IMR-90 (cell line): ENCODE data around the gene GGACT. TPM values are rescaled to one million over a fixed set of nuclear protein-coding genes. Genes with fewer than 3 reads are reported as not detected.

Experiments
- ATAC-seq: fragments of 200-7000 bp; cut with Tn5 transposase; 2 replicates; pipeline ENCODE4 v1.9.1; 2020; ENCODE audit warnings: low read depth, mild to moderate bottlenecking, moderate library complexity
- BruUV-seq: library from RNA; stranded (reverse); fragments of 400-500 nt; replicated peaks from 2 replicates; lab custom pipeline; 2021; lab: Mats Ljungman, UMichigan
- CTCF ChIA-PET: fragments of 300-600 bp; formaldehyde crosslinking; extraction: SDS; loops from one replicate; lab custom pipeline; 2021; ENCODE audit warnings: antibody characterized with exemption; lab: Yijun Ruan, JAX
- POLR2A ChIA-PET: fragments of 300-600 bp; sonication (Branson Sonifier 250); formaldehyde crosslinking; loops from one replicate; lab custom pipeline; 2022; ENCODE audit warnings: antibody characterized with exemption; ENCODE audit not compliant: unreplicated experiment; lab: Charles Lee
- DNase-seq: peaks from one replicate; pipeline ENCODE4 v3.0.0; 2013
- H2AFZ ChIP-seq: replicated peaks from 2 replicates; pipeline ENCODE3; 2013; ENCODE audit warnings: low read length, mild to moderate bottlenecking; ENCODE audit not compliant: poor library complexity
- H2AK5ac ChIP-seq: 2 replicates; pipeline ENCODE4 v1.6.1; 2013; ENCODE audit warnings: low read depth, low read length, inconsistent platforms
- H2AK9ac ChIP-seq: replicated peaks from 2 replicates; pipeline ENCODE3; 2013; ENCODE audit warnings: mild to moderate bottlenecking, low read depth, low read length, moderate library complexity; ENCODE audit not compliant: poor library complexity
- H2BK120ac ChIP-seq: 2 replicates; pipeline ENCODE4 v1.6.1; 2013; ENCODE audit warnings: low read depth, low read length, inconsistent platforms
- H2BK15ac ChIP-seq: 3 replicates; pipeline ENCODE4 v1.6.1; 2013; ENCODE audit warnings: low read depth, low read length, inconsistent platforms
- H2BK20ac ChIP-seq: 2 replicates; pipeline ENCODE4 v1.6.1; 2013; ENCODE audit warnings: low read depth, mild to moderate bottlenecking, inconsistent platforms, low read length, moderate library complexity
- H2BK5ac ChIP-seq: 2 replicates; pipeline ENCODE4 v1.6.1; 2013; ENCODE audit warnings: mild to moderate bottlenecking, low read depth, low read length, inconsistent platforms; ENCODE audit not compliant: poor library complexity, severe bottlenecking
- H3K14ac ChIP-seq: replicated peaks from 2 replicates; pipeline ENCODE4 v1.6.1; 2013; ENCODE audit warnings: low read depth, low read length, inconsistent platforms
- H3K18ac ChIP-seq: 2 replicates; pipeline ENCODE4 v1.6.1; 2013; ENCODE audit warnings: low read depth, low read length, control low read depth
- H3K23ac ChIP-seq: 2 replicates; pipeline ENCODE4 v1.6.1; 2013; ENCODE audit warnings: low read depth, low read length, inconsistent platforms
- H3K27ac ChIP-seq: 2 replicates; pipeline ENCODE4 v1.5.1; 2013; ENCODE audit warnings: mild to moderate bottlenecking, control low read depth, low read length; ENCODE audit not compliant: insufficient read depth
- H3K27me3 ChIP-seq: 2 replicates; pipeline ENCODE4 v1.6.1; 2013; ENCODE audit warnings: low read length; ENCODE audit not compliant: control insufficient read depth, insufficient read depth
- H3K36me3 ChIP-seq: 2 replicates; pipeline ENCODE4 v1.6.1; 2013; ENCODE audit warnings: low read length, mixed read lengths; ENCODE audit not compliant: control insufficient read depth, insufficient read depth
- H3K4ac ChIP-seq: 2 replicates; pipeline ENCODE4 v1.6.1; 2013; ENCODE audit warnings: low read depth, low read length, inconsistent platforms
- H3K4me1 ChIP-seq: 2 replicates; pipeline ENCODE4 v1.6.1; 2013; ENCODE audit warnings: low read length, mixed read lengths; ENCODE audit not compliant: control insufficient read depth, insufficient read depth
- H3K4me2 ChIP-seq: 2 replicates; pipeline ENCODE4 v1.6.1; 2013; ENCODE audit warnings: low read depth, mild to moderate bottlenecking, control low read depth, low read length, moderate library complexity
- H3K4me3 ChIP-seq: 2 replicates; pipeline ENCODE4 v1.5.1; 2013; ENCODE audit warnings: low read depth, mild to moderate bottlenecking, control low read depth, low read length, moderate library complexity; ENCODE audit not compliant: insufficient read depth
- H3K56ac ChIP-seq: 2 replicates; pipeline ENCODE4 v1.6.1; 2013; ENCODE audit warnings: low read length, inconsistent platforms; ENCODE audit not compliant: insufficient read depth; ENCODE audit errors: extremely low read depth
- H3K79me1 ChIP-seq, 2 experiments: 2 replicates each; pipeline ENCODE4 v1.6.1; 2013; ENCODE audit warnings: low read length in 2 of 2, inconsistent platforms in 1 of 2, low read depth in 1 of 2
- H3K9ac ChIP-seq: 2 replicates; pipeline ENCODE4 v1.6.1; 2013; ENCODE audit warnings: low read depth, low read length, control low read depth
- H3K9me1 ChIP-seq: 2 replicates; pipeline ENCODE4 v1.6.1; 2013; ENCODE audit warnings: low read length, inconsistent platforms; ENCODE audit not compliant: insufficient read depth
- H3K9me3 ChIP-seq: 2 replicates; pipeline ENCODE4 v1.6.1; 2013; ENCODE audit warnings: low read length; ENCODE audit not compliant: control insufficient read depth, insufficient read depth
- H4K20me1 ChIP-seq: 2 replicates; pipeline ENCODE4 v1.6.1; 2013; ENCODE audit warnings: low read length, inconsistent platforms; ENCODE audit not compliant: insufficient read depth
- H4K5ac ChIP-seq: 2 replicates; pipeline ENCODE4 v1.6.1; 2013; ENCODE audit warnings: mild to moderate bottlenecking, low read depth, low read length, control low read depth
- H4K8ac ChIP-seq, 2 experiments: 2 replicates each; pipeline ENCODE4 v1.6.1; 2013; ENCODE audit warnings: low read depth in 2 of 2, low read length in 2 of 2, control low read depth in 1 of 2, inconsistent platforms in 1 of 2
- H4K91ac ChIP-seq: 2 replicates; pipeline ENCODE4 v1.6.1; 2013; ENCODE audit warnings: low read depth, low read length, inconsistent platforms; ENCODE audit not compliant: insufficient read depth
- BHLHE40 ChIP-seq: fragments of 150-350 bp; IDR thresholded peaks from 2 replicates; pipeline ENCODE4 v1.6.1; 2016; ENCODE audit warnings: mild to moderate bottlenecking, low read depth, low read length
- CEBPB ChIP-seq: IDR thresholded peaks from 2 replicates; pipeline ENCODE4 v1.6.1; 2012; ENCODE audit warnings: low read depth, low read length, improper control_type of control experiment
- CHD1 ChIP-seq: IDR thresholded peaks from 2 replicates; pipeline ENCODE4 v1.6.1; 2012; ENCODE audit warnings: low read depth, low read length, improper control_type of control experiment
- CTCF ChIP-seq: conservative IDR thresholded peaks from 2 replicates; pipeline ENCODE4 v1.5.1; 2012; ENCODE audit warnings: mild to moderate bottlenecking, low read depth, low read length, improper control_type of control experiment
- ELK1 ChIP-seq: fragments of 150-350 bp; IDR thresholded peaks from 2 replicates; pipeline ENCODE4 v1.6.1; 2016; ENCODE audit warnings: low read depth, mild to moderate bottlenecking, low read length, moderate library complexity, borderline replicate concordance
- FOS ChIP-seq: fragments of 150-350 bp; IDR thresholded peaks from 2 replicates; pipeline ENCODE4 v1.6.1; 2016; ENCODE audit warnings: low read depth, low read length
- MAFK ChIP-seq: IDR thresholded peaks from 2 replicates; pipeline ENCODE4 v1.6.1; 2012; ENCODE audit warnings: low read depth, low read length, improper control_type of control experiment
- NFE2L2 ChIP-seq: fragments of 150-350 bp; IDR thresholded peaks from 2 replicates; pipeline ENCODE4 v1.6.1; 2016; ENCODE audit warnings: low read depth, mild to moderate bottlenecking, low read length
- POLR2A ChIP-seq: IDR thresholded peaks from 2 replicates; pipeline ENCODE4 v1.6.1; 2012; ENCODE audit warnings: mild to moderate bottlenecking, low read depth, low read length
- RAD21 ChIP-seq: IDR thresholded peaks from 2 replicates; pipeline ENCODE4 v1.6.1; 2012; ENCODE audit warnings: low read length, improper control_type of control experiment
- RCOR1 ChIP-seq: IDR thresholded peaks from 2 replicates; pipeline ENCODE4 v1.6.1; 2012; ENCODE audit warnings: mild to moderate bottlenecking, low read length, improper control_type of control experiment; ENCODE audit not compliant: insufficient replicate concordance
- RFX5 ChIP-seq: IDR thresholded peaks from 2 replicates; pipeline ENCODE4 v1.8.0; 2012; ENCODE audit warnings: low read depth, mild to moderate bottlenecking, low read length, moderate library complexity
- SMC3 ChIP-seq: fragments of 150-350 bp; IDR thresholded peaks from 2 replicates; pipeline ENCODE4 v1.6.1; 2016; ENCODE audit warnings: low read depth, mild to moderate bottlenecking, antibody characterized with exemption, low read length, moderate library complexity
- USF2 ChIP-seq: fragments of 150-350 bp; IDR thresholded peaks from 2 replicates; pipeline ENCODE4 v1.6.1; 2017; ENCODE audit warnings: mild to moderate bottlenecking, antibody characterized with exemption, low read length, low read depth
- WGBS, 2 experiments: methylation state at CpG; one replicate each; pipeline versions ENCODE4 v1.1.5 to v1.1.7; 2013; ENCODE audit warnings: missing lambda C conversion rate in 2 of 2; ENCODE audit not compliant: insufficient read length in 1 of 2; ENCODE audit errors: extremely low coverage in 2 of 2; 5-methylcytosine and 5-hydroxymethylcytosine counted together
- dilution Hi-C: fragments of 300-500 bp; cut with HindIII; formaldehyde crosslinking; loops from one replicate; pipeline ENCODE4 v1.14.3; 2018; ENCODE audit warnings: low sequenced_read_pairs; ENCODE audit not compliant: unreplicated experiment
- in situ Hi-C: fragments of 300-500 bp; cut with MboI; formaldehyde crosslinking; loops from 3 replicates; pipeline ENCODE4 v1.14.3; 2019; ENCODE audit warnings: low sequenced_read_pairs, inconsistent platforms, mixed read lengths
- intact Hi-C: fragments of 100-400 bp; cut with micrococcal nuclease; formaldehyde crosslinking; loops from 2 replicates; pipeline ENCODE4 v1.10.0; 2022
- polyA plus RNA-seq, 3 experiments: library from polyadenylated mRNA; depleted of rRNA; stranded (reverse); fragments of >200 nt; gene quantifications; 2 replicates each; pipeline ENCODE4 v1.2.3, GENCODE V29; 2012; ENCODE audit warnings: low replicate concordance in 1 of 3
- total RNA-seq: library from RNA; depleted of rRNA; stranded (reverse); fragments of >200 nt; gene quantifications from 2 replicates; pipeline ENCODE4 v1.2.3, GENCODE V29; 2012

GGACT gene
- total and polyA plus RNA-seq, 2 of the 4 experiments (the other 2 are of a cell fraction): 2.0 to 2.6 TPM

- Histone ChIP-seq H3K4ac (no peak overlapping the region), H3K9me3 (no peaks in the 10 kb centered on the region), H2BK5ac (no peak overlapping the region), H3K79me1 (no peaks in the 10 kb centered on the region), H3K4me2 (no peak overlapping the region), H3K4me3 (no peak overlapping the region), H3K18ac (no peak overlapping the region), H2AK9ac (no peak overlapping the region), H3K14ac (0 out of 2 replicates have a peak overlapping the region, but pooled peaks have one; percentile 12), H3K9ac (no peak overlapping the region), H4K91ac (no peak overlapping the region), H4K8ac (no peak overlapping the region), H3K27me3 (no peaks in the 10 kb centered on the region), H2BK120ac (no peak overlapping the region), H3K4me1 (no peaks in the 10 kb centered on the region; the same call in 1 of the 2 replicates), H3K36me3 (no peaks in the 10 kb centered on the region; the same call in 1 of the 2 replicates), H2BK15ac (no peak overlapping the region), H2AFZ (no peak overlapping the region), H2AK5ac (no peak overlapping the region), H3K56ac (no peak overlapping the region), H3K27ac (no peak overlapping the region), H3K23ac (no peak overlapping the region), H4K20me1 (no peaks in the 10 kb centered on the region), H3K9me1 (peaks cover 3% of the 10 kb centered on the region; the same call in 1 of the 2 replicates), H2BK20ac (no peak overlapping the region), H4K5ac (no peak overlapping the region)
- no CpG with 5 or more reads among the region's 9 CpGs for WGBS, 2 experiments
- no TSS peak for BruUV-seq
- ATAC-seq (peak; percentile 24; the same call in 1 of the 2 replicates), DNase-seq (peak; percentile 22)
- POLR2A ChIA-PET: no interaction called here
- intact Hi-C loops (loop anchor here (10.0 kb wide), 3 partner anchors 168 to 538 kb away; partner anchors contain the start of gene ZIC5), dilution Hi-C loops (no loop called here), in situ Hi-C loops (loop anchor here (10.0 kb wide), 1 partner anchor 858 kb away; no protein-coding TSS in a partner anchor)
- CTCF ChIA-PET: interaction anchor here (0.6 to 1.6 kb wide), 2 partner anchors 359 to 596 kb away, joined by 3 read pairs; no protein-coding TSS in a partner anchor
- TF ChIP-seq USF2 (no peak), FOS (no peak), CHD1 (no peak), ELK1 (no peak), MAFK (no peak), RAD21 (no peak), POLR2A (no peak), RCOR1 (no peak), BHLHE40 (no peak), CTCF (no peak), CEBPB (no peak), SMC3 (no peak), RFX5 (no peak), NFE2L2 (no peak)
Measured at GRCh38 chr13:100512422-100512821, 76.2 kb downstream of the GGACT start.
